HL-60 (cell line): ENCODE measurements around the gene RPL10L.
A peak's percentile ranks its signal among the peaks of the same experiment; 100 is the strongest.

Source experiments
- DNase-seq, 2 experiments: peaks; one replicate each; pipeline ENCODE4 v3.0.0-alpha.2; 2010 to 2020; ENCODE audit warnings: low read depth in 1 of 2, low spot score in 1 of 2
- H3K27ac ChIP-seq: fragments of 250-450 bp; sonication (Bioruptor Pico); replicated peaks from 2 replicates; pipeline ENCODE4 v1.5.1; 2020; ENCODE audit warnings: mild to moderate bottlenecking, moderate library complexity
- H3K27me3 ChIP-seq: fragments of 250-450 bp; sonication (Bioruptor Pico); 2 replicates; pipeline ENCODE4 v1.5.1; 2021; ENCODE audit warnings: mild to moderate bottlenecking, moderate library complexity; ENCODE audit not compliant: insufficient read depth, poor library complexity, severe bottlenecking
- H3K4me3 ChIP-seq: replicated peaks from 2 replicates; pipeline ENCODE4 v1.5.1; 2011; ENCODE audit warnings: mild to moderate bottlenecking, control low read depth, low read length; ENCODE audit not compliant: insufficient read depth
- GABPA ChIP-seq: IDR thresholded peaks from 2 replicates; pipeline ENCODE4 v1.6.1; 2012; ENCODE audit warnings: low read depth
- POLR2AphosphoS5 ChIP-seq: IDR thresholded peaks from 2 replicates; pipeline ENCODE4 v1.6.1; 2012; ENCODE audit warnings: low read depth
- SPI1 ChIP-seq: IDR thresholded peaks from 2 replicates; pipeline ENCODE4 v1.6.1; 2012; ENCODE audit warnings: low read depth, mild to moderate bottlenecking, borderline replicate concordance
- TF ChIP-seq, protein P1 (sequence below): IDR thresholded peaks from one replicate; pipeline ENCODE4 v1.5.1; 2011; ENCODE audit warnings: low read length, control low read depth, inconsistent platforms; ENCODE audit not compliant: insufficient read depth
- TF ChIP-seq, protein P2 (sequence below): IDR thresholded peaks from 2 replicates; pipeline ENCODE4 v1.6.1; 2012; ENCODE audit warnings: low read depth; ENCODE audit not compliant: insufficient replicate concordance

RPL10L gene

DNA sequence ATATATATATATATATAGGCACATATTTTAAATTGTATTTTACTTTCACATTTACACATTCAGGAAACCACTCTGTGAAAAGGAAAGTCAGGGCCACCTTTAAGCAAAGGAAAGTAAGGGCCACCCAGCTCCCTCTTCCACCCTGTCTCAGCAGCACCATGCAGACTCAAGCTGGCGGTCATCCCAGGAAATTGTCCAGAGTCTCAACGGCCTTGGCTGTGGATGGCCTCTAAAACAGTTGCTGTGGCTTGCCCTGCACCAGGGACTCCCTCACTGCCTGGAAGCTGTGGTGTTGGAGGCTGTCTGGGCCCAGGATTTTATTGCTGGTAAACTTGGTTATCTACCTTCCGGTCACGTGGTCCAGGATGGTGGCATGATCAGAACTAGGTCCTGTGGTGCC lies 11.8 kb upstream of the RPL10L start:
- no peak for DNase-seq
- H3K27ac ChIP-seq = no peak overlapping the region
- no peaks in the 10 kb centered on the region for H3K27me3 ChIP-seq
- TF ChIP-seq SPI1 (no peak), GABPA (no peak), POLR2AphosphoS5 (no peak)
- TF ChIP-seq, protein P1, sequence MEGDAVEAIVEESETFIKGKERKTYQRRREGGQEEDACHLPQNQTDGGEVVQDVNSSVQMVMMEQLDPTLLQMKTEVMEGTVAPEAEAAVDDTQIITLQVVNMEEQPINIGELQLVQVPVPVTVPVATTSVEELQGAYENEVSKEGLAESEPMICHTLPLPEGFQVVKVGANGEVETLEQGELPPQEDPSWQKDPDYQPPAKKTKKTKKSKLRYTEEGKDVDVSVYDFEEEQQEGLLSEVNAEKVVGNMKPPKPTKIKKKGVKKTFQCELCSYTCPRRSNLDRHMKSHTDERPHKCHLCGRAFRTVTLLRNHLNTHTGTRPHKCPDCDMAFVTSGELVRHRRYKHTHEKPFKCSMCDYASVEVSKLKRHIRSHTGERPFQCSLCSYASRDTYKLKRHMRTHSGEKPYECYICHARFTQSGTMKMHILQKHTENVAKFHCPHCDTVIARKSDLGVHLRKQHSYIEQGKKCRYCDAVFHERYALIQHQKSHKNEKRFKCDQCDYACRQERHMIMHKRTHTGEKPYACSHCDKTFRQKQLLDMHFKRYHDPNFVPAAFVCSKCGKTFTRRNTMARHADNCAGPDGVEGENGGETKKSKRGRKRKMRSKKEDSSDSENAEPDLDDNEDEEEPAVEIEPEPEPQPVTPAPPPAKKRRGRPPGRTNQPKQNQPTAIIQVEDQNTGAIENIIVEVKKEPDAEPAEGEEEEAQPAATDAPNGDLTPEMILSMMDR = no peak
- TF ChIP-seq, protein P2, sequence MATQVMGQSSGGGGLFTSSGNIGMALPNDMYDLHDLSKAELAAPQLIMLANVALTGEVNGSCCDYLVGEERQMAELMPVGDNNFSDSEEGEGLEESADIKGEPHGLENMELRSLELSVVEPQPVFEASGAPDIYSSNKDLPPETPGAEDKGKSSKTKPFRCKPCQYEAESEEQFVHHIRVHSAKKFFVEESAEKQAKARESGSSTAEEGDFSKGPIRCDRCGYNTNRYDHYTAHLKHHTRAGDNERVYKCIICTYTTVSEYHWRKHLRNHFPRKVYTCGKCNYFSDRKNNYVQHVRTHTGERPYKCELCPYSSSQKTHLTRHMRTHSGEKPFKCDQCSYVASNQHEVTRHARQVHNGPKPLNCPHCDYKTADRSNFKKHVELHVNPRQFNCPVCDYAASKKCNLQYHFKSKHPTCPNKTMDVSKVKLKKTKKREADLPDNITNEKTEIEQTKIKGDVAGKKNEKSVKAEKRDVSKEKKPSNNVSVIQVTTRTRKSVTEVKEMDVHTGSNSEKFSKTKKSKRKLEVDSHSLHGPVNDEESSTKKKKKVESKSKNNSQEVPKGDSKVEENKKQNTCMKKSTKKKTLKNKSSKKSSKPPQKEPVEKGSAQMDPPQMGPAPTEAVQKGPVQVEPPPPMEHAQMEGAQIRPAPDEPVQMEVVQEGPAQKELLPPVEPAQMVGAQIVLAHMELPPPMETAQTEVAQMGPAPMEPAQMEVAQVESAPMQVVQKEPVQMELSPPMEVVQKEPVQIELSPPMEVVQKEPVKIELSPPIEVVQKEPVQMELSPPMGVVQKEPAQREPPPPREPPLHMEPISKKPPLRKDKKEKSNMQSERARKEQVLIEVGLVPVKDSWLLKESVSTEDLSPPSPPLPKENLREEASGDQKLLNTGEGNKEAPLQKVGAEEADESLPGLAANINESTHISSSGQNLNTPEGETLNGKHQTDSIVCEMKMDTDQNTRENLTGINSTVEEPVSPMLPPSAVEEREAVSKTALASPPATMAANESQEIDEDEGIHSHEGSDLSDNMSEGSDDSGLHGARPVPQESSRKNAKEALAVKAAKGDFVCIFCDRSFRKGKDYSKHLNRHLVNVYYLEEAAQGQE = no peak
- H3K4me3 ChIP-seq = no peak overlapping the region

DNA sequence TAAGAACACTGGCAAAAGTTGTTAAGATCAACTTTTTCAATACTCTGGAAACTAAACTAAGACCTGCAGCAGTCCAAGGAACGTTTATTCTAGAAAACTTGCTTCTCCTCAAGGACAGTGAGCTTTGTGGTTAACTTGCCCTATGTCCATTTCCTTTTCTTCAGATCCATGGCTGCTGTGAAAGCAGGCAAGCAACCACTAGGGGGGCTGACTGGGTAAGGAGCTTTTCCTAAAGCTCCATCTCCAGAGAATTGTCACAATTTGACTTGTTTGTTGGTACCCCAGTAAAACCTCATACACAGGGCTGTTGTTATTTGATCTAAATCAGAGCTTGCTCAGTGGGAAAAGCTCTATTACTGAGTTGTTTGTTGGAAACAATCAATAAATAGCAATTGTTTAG lies 10.1 kb upstream of the RPL10L start:
- H3K27me3 ChIP-seq = no peaks in the 10 kb centered on the region
- TF ChIP-seq POLR2AphosphoS5 (no peak), GABPA (no peak), SPI1 (no peak)
- TF ChIP-seq, protein P1 = no peak
- H3K4me3 ChIP-seq = no peak overlapping the region
- H3K27ac ChIP-seq = no peak overlapping the region
- peak in 1 of 2 experiments; percentile 18 for DNase-seq

DNA sequence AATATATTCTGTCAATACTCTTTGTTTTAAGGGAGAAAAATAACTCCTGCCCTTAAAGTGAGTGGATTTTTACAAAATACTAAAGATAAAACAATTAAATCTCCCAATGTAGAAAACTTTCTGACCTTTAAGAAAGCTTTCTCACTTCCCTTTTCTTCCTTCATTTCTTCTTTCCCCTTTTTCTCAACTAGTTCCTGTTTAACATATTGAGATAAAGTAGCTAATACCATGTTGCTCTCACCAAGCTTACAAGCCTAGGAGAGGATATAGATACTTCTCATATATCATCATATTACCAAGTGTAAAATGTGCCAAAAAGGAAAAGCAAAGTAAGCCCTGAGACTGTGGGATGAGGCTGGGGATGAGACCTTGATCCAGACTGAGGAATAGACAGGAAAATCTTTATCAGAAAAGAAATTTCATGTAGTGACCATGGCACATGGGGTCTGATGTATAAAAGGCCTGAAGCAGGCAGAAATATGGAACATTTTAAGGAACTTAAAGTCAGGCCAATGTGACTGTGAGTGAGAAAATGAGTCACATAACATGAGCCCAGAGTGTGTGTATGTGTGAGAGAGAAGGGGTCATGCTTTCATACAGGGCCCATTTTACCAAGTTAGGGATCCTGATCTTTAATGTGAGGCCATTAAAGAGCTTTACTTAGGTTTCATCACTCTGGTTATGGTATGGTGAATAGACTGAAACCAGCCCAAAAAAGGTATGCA lies 1.6 kb upstream of the RPL10L start:
- Histone ChIP-seq H3K27me3 (no peaks in the 10 kb centered on the region), H3K4me3 (no peak overlapping the region), H3K27ac (peak overlapping the region; percentile 57)
- TF ChIP-seq SPI1 = peak; percentile 89
- TF ChIP-seq GABPA = no peak
- peak in 1 of 2 experiments; percentile 27 for DNase-seq

DNA sequence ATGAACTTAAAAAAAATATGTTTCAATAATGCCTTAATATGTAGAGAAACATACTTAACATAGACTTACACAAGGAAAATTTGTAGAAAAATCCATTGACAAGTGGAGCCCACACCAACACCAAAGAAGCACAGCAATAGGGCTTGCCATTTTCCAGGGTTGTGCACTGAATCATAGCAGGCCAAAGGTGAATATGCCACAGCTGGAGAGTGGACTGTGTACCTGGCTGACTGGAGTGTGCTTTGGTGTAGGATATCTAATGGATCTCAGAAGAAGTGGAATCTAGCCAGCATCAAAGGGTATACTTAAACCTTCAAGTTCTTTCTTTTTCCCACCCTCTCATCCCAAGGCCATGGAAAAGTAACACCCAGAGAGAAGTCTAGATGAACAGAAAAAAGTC lies 4.8 kb downstream of the RPL10L start:
- Histone ChIP-seq H3K27ac (no peak overlapping the region), H3K27me3 (no peaks in the 10 kb centered on the region), H3K4me3 (no peak overlapping the region)
- no peak for DNase-seq
- TF ChIP-seq, protein P2 = no peak
- TF ChIP-seq SPI1 (no peak), GABPA (no peak), POLR2AphosphoS5 (no peak)
- TF ChIP-seq, protein P1 = no peak
